Natural killer cell (primary cell): ENCODE data around the gene MICU2. TPM values are rescaled to one million over a fixed set of nuclear protein-coding genes. Genes with fewer than 3 reads are reported as not detected.
A peak's percentile ranks its signal among the peaks of the same experiment; 100 is the strongest.

Experiments
- ATAC-seq, 3 donors: fragments of 150-1000 bp in 2 of 3; fragments of 200-7000 bp in 1 of 3; cut with Tn5 transposase; 1 replicate in 1 of 3; 2 replicates in 2 of 3; pipeline ENCODE4 v1.10.0; 2021; ENCODE audit warnings: mild to moderate bottlenecking in 2 of 3, moderate library complexity in 2 of 3
- DNase-seq, 2 donors: peaks; one replicate each; pipeline versions ENCODE4 v3.0.0 to v3.0.0-alpha.2; 2013 to 2021; ENCODE audit warnings: mixed read lengths in 1 of 2
- H3K27ac ChIP-seq: one replicate; pipeline ENCODE4 v1.5.1; 2013; ENCODE audit warnings: mild to moderate bottlenecking, low read length
- H3K27me3 ChIP-seq: one replicate; pipeline ENCODE4 v1.6.1; 2013; ENCODE audit warnings: low read length; ENCODE audit not compliant: control insufficient read depth, insufficient read depth
- H3K36me3 ChIP-seq: one replicate; pipeline ENCODE4 v1.6.1; 2013; ENCODE audit warnings: low read length; ENCODE audit not compliant: control insufficient read depth, insufficient read depth
- H3K4me1 ChIP-seq: one replicate; pipeline ENCODE4 v1.6.1; 2013; ENCODE audit warnings: low read length; ENCODE audit not compliant: control insufficient read depth, insufficient read depth
- H3K4me3 ChIP-seq: one replicate; pipeline ENCODE4 v1.5.1; 2013; ENCODE audit warnings: low read length
- H3K9me3 ChIP-seq: one replicate; pipeline ENCODE4 v1.6.1; 2013; ENCODE audit warnings: low read length; ENCODE audit not compliant: control insufficient read depth, insufficient read depth
- H3K27ac Mint-ChIP-seq, 2 donors: one replicate each; pipeline ENCODE4 v1.8.0; 2022; ENCODE audit warnings: mild to moderate bottlenecking in 2 of 2, mixed read lengths in 2 of 2, moderate library complexity in 1 of 2
- H3K27me3 Mint-ChIP-seq, 2 donors: one replicate each; pipeline ENCODE4 v1.8.0; 2022; ENCODE audit warnings: low read depth in 2 of 2, mixed read lengths in 2 of 2
- H3K36me3 Mint-ChIP-seq: one replicate; pipeline ENCODE4 v1.8.0; 2022; ENCODE audit warnings: mixed read lengths
- H3K4me1 Mint-ChIP-seq, 2 donors: one replicate each; pipeline ENCODE4 v1.8.0; 2022; ENCODE audit warnings: mixed read lengths in 2 of 2
- H3K4me3 Mint-ChIP-seq: one replicate; pipeline ENCODE4 v1.8.0; 2022; ENCODE audit warnings: mild to moderate bottlenecking, moderate library complexity, mixed read lengths
- H3K9me3 Mint-ChIP-seq, 2 donors: one replicate each; pipeline ENCODE4 v1.8.0; 2022; ENCODE audit warnings: mixed read lengths in 2 of 2
- CTCF ChIP-seq: fragments of 200-600 bp; IDR thresholded peaks from one replicate; pipeline ENCODE4 v1.8.0; 2022; ENCODE audit warnings: antibody characterized with exemption
- WGBS: methylation state at CpG from one replicate; pipeline ENCODE4 v1.1.7; 2013; ENCODE audit warnings: missing lambda C conversion rate; ENCODE audit not compliant: insufficient coverage; 5-methylcytosine and 5-hydroxymethylcytosine counted together
- intact Hi-C: fragments of 100-400 bp; cut with micrococcal nuclease; formaldehyde crosslinking; loops from one replicate; pipeline ENCODE4 v1.14.2; 2022
- total RNA-seq, 4 donors: library from RNA; stranded (reverse); fragments of 120-200 nt in 1 of 4; gene quantifications; one replicate each; pipeline versions ENCODE4 v1.2.3 to v1.2.4, GENCODE V29; 2013 to 2022

Gene MICU2
- total RNA-seq, 3 donors from 2014 or later (not counting 1 experiment from before 2014, with no cell fraction given) = 40.2 to 47.1 (median 41.4) TPM

- H3K4me3 ChIP-seq = no peak overlapping the region
- H3K4me1 ChIP-seq = no peaks in the 10 kb centered on the region
- Mint-ChIP-seq H3K27ac (no peak overlapping the region), H3K4me1 (peaks cover 0 to 9% of the 10 kb centered on the region in 2 donors), H3K36me3 (no peaks in the 10 kb centered on the region), H3K27me3 (peaks cover 5 to 27% of the 10 kb centered on the region in 2 donors), H3K9me3 (no peaks in the 10 kb centered on the region), H3K4me3 (no peak overlapping the region)
- TF ChIP-seq CTCF = peak; percentile 92
- WGBS = 63% methylated on average over 3 of the region's 6 CpGs
- DNase-seq (peak in 1 of 2 donors; percentile 68), ATAC-seq (peak; percentile 36 to 66 (median 49))
- no peaks in the 10 kb centered on the region for H3K9me3 ChIP-seq
- intact Hi-C loops = loop anchor here (1.0 to 10.0 kb wide), 2 partner anchors 640 to 1116 kb away; no protein-coding TSS in a partner anchor
- H3K27ac ChIP-seq = no peak overlapping the region
- no peaks in the 10 kb centered on the region for H3K36me3 ChIP-seq
- H3K27me3 ChIP-seq = no peaks in the 10 kb centered on the region
Observed at GRCh38 chr13:21638319-21639282, 34.6 kb upstream of the MICU2 start.

GRCh38 chr13:21637296-21637695 is 33.3 kb upstream of the MICU2 start:
- H3K27ac Mint-ChIP-seq = no peak overlapping the region
- peak in 2 of 3 donors; percentile 53 to 60 for ATAC-seq
- intact Hi-C loops = loop anchor here (10.0 kb wide), 1 partner anchor 1118 kb away; no protein-coding TSS in a partner anchor

GRCh38 chr13:21636656-21637055 is 32.7 kb upstream of the MICU2 start:
- Histone ChIP-seq H3K4me1 (no peaks in the 10 kb centered on the region), H3K27me3 (no peaks in the 10 kb centered on the region), H3K36me3 (no peaks in the 10 kb centered on the region), H3K27ac (no peak overlapping the region), H3K4me3 (no peak overlapping the region), H3K9me3 (no peaks in the 10 kb centered on the region)
- Mint-ChIP-seq H3K9me3 (no peaks in the 10 kb centered on the region), H3K4me3 (no peak overlapping the region), H3K4me1 (peaks cover 0 to 9% of the 10 kb centered on the region in 2 donors), H3K27me3 (peaks cover 5 to 27% of the 10 kb centered on the region in 2 donors), H3K27ac (no peak overlapping the region), H3K36me3 (peaks cover 6% of the 10 kb centered on the region)
- TF ChIP-seq CTCF = no peak
- intact Hi-C loops = loop anchor here (10.0 kb wide), 1 partner anchor 1118 kb away; no protein-coding TSS in a partner anchor
- WGBS = 87% methylated on average over 3 of the region's 3 CpGs
- ATAC-seq (no peak), DNase-seq (no peak)

More at GRCh38 chr13:21637296-21637695, 33.3 kb upstream of the MICU2 start:
- WGBS = 69% methylated on average over 13 of the region's 13 CpGs
- peaks cover 5 to 27% of the 10 kb centered on the region in 2 donors for H3K27me3 Mint-ChIP-seq
- H3K9me3 Mint-ChIP-seq = no peaks in the 10 kb centered on the region
- DNase-seq = peak in 1 of 2 donors; percentile 20
- no peak for TF ChIP-seq CTCF
- no peak overlapping the region for H3K4me3 Mint-ChIP-seq
- no peaks in the 10 kb centered on the region for H3K4me1 ChIP-seq
- H3K36me3 ChIP-seq = no peaks in the 10 kb centered on the region
- H3K27me3 ChIP-seq = no peaks in the 10 kb centered on the region
- H3K27ac ChIP-seq = no peak overlapping the region
- H3K4me1 Mint-ChIP-seq = peaks cover 0 to 9% of the 10 kb centered on the region in 2 donors
- no peaks in the 10 kb centered on the region for H3K36me3 Mint-ChIP-seq
- H3K9me3 ChIP-seq = no peaks in the 10 kb centered on the region
- H3K4me3 ChIP-seq = no peak overlapping the region
